ENCODE measurements around the gene MAP3K5.

The MAP3K5 gene

DNA sequence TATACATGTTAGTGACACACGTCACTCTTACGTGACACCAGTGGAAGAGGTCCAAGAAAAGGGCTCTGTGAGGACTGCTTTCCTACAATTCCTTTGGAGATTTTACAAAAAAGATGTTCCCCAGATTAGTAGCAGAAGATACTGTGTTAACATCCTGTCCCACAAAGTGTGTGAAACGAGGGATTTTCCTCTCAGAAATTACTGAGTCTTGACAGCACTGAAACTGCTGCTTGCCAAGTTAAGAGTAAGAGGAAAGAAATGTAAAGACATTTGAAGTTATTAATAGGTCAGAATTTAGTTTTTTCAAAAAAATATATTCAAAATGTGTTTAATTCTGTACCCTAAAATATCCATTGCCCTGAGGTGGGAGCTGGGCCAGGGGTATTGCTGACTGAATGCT, 183.3 kb downstream of the MAP3K5 start:
- Histone ChIP-seq H3K9me2 (ENCODE audit: low read depth, low read length) (no peaks in the 10 kb centered on the region), H3K4me3 (ENCODE audit: low read depth, low read length, poor library complexity, severe bottlenecking) (no peak overlapping the region), H3K27ac (ENCODE audit: low read depth, low read length, poor library complexity, severe bottlenecking) (no peak overlapping the region), H3K9me3 (ENCODE audit: low read length) (no peaks in the 10 kb centered on the region), H4K20me1 (ENCODE audit: insufficient read depth, low read length) (no peaks in the 10 kb centered on the region), H3K9ac (ENCODE audit: low read length) (no peak overlapping the region), H3K36me3 (ENCODE audit: insufficient read depth, low read length) (peaks cover 21% of the 10 kb centered on the region; the same call in 1 of the 2 replicates), H3F3A (ENCODE audit: insufficient read depth, low read length) (no peaks in the 10 kb centered on the region), H2AFZ (ENCODE audit: low read length) (no peak overlapping the region), H3K4me2 (ENCODE audit: low read length) (no peak overlapping the region), H3K79me2 (ENCODE audit: insufficient read depth, low read length) (no peaks in the 10 kb centered on the region), H3K27me3 (ENCODE audit: insufficient read depth, low read length) (no peaks in the 10 kb centered on the region), H3K4me1 (ENCODE audit: insufficient read depth, low read length, severe bottlenecking) (no peaks in the 10 kb centered on the region)
- TF ChIP-seq, protein P1, sequence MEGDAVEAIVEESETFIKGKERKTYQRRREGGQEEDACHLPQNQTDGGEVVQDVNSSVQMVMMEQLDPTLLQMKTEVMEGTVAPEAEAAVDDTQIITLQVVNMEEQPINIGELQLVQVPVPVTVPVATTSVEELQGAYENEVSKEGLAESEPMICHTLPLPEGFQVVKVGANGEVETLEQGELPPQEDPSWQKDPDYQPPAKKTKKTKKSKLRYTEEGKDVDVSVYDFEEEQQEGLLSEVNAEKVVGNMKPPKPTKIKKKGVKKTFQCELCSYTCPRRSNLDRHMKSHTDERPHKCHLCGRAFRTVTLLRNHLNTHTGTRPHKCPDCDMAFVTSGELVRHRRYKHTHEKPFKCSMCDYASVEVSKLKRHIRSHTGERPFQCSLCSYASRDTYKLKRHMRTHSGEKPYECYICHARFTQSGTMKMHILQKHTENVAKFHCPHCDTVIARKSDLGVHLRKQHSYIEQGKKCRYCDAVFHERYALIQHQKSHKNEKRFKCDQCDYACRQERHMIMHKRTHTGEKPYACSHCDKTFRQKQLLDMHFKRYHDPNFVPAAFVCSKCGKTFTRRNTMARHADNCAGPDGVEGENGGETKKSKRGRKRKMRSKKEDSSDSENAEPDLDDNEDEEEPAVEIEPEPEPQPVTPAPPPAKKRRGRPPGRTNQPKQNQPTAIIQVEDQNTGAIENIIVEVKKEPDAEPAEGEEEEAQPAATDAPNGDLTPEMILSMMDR (IDR thresholded peaks at IDR 0.05; ENCODE audit: low read length) = no peak

DNA sequence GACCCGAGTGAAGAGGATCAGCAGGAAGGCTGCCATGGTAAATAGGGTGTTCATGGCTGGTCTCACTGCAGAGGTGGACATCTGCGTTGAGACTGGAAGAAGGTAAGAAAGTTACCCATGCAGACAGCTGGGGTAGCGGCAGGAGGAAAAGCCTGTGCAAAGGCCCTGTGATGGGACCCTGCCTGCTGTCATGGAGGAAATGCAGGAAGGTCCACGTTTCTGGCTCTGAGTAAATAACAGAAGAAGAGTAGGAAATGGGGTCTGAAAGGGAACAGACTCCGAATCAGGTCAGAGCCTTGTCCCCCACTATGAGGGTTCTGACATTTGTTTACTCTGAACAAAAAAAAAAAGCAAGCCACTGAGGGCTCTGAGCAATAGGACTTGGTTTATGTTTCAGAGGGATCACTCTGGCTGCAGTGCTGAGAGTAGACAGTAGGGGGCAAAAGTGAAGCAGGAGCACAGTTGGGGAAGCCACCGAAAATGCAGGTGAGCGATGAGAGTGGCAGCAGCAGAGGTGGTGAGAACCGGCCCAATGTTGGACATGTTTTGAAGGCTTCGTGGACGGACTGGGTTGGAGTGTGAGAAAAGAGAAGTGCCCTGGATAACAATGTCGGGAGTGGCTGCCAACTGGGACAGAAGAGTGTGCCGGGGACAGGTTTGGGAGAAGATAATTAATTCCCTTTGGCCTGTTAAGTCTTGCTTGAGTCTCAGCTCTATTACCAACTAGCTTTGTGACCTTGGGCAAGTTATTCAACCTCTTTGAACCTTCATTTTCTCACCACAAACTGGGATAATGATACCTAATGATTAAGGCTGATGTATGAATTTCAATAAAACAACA, 184.1 kb downstream of the MAP3K5 start:
- no peaks in the 10 kb centered on the region for H3F3A ChIP-seq (ENCODE audit: insufficient read depth, low read length)
- no peaks in the 10 kb centered on the region for H3K9me3 ChIP-seq (ENCODE audit: low read length)
- no peak overlapping the region for H3K9ac ChIP-seq (ENCODE audit: low read length)
- H3K4me1 ChIP-seq (ENCODE audit: insufficient read depth, low read length, severe bottlenecking) = no peaks in the 10 kb centered on the region
- TF ChIP-seq, protein P1 (IDR thresholded peaks at IDR 0.05; ENCODE audit: low read length) = peak; percentile 94
- TF ChIP-seq EZH2 (IDR thresholded peaks at IDR 0.05; ENCODE audit: borderline replicate concordance, low read length) = no peak
- H3K9me2 ChIP-seq (ENCODE audit: low read depth, low read length) = no peaks in the 10 kb centered on the region
- no peak overlapping the region for H2AFZ ChIP-seq (ENCODE audit: low read length)
- no peak overlapping the region for H3K27ac ChIP-seq (ENCODE audit: low read depth, low read length, poor library complexity, severe bottlenecking)
- peaks cover 18% of the 10 kb centered on the region; the same call in 1 of the 2 replicates for H3K36me3 ChIP-seq (ENCODE audit: insufficient read depth, low read length)
- no peaks in the 10 kb centered on the region for H4K20me1 ChIP-seq (ENCODE audit: insufficient read depth, low read length)
- no peak overlapping the region for H3K4me2 ChIP-seq (ENCODE audit: low read length)
- no peaks in the 10 kb centered on the region for H3K27me3 ChIP-seq (ENCODE audit: insufficient read depth, low read length)
- H3K79me2 ChIP-seq (ENCODE audit: insufficient read depth, low read length) = no peaks in the 10 kb centered on the region
- H3K4me3 ChIP-seq (ENCODE audit: low read depth, low read length, poor library complexity, severe bottlenecking) = no peak overlapping the region

DNA sequence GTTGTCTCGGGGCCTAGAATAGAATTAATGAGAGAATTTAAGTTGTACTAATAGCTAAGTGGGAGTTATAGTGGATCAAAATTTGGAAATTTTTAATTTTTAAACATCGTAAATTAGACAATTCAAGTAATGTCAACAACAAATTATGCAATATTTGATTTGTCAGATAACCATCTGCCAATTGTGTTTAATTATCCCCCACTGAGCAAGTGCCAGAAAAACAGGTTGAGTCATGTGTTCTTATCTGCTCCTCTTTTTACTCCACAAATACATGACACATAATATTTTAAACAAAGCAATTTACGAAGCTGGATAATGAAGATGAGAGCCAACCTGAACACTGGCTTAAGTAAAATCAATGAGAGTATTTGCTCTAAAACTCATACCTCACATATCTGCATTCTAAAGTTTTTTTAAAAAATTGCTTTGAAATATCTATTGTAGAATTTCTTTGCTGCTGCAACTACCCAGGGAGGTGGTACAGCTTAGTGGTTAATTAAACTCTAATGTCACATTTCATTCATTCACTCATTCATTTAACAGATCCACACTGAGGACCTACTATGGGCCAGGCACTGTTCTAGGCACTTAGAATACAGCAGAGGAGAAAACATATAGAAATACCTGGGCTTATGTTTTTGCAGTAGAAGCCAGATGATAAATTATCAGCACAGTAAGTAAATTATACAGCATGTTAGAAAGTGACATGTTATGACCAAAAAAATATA, 184.9 kb downstream of the MAP3K5 start:
- Histone ChIP-seq H3K9ac (ENCODE audit: low read length) (no peak overlapping the region), H3K9me2 (ENCODE audit: low read depth, low read length) (no peaks in the 10 kb centered on the region), H3K4me3 (ENCODE audit: low read depth, low read length, poor library complexity, severe bottlenecking) (no peak overlapping the region), H3K27ac (ENCODE audit: low read depth, low read length, poor library complexity, severe bottlenecking) (no peak overlapping the region), H3K27me3 (ENCODE audit: insufficient read depth, low read length) (no peaks in the 10 kb centered on the region), H3K36me3 (ENCODE audit: insufficient read depth, low read length) (peaks cover 13% of the 10 kb centered on the region; the same call in 1 of the 2 replicates), H3K4me1 (ENCODE audit: insufficient read depth, low read length, severe bottlenecking) (no peaks in the 10 kb centered on the region), H3K79me2 (ENCODE audit: insufficient read depth, low read length) (no peaks in the 10 kb centered on the region), H4K20me1 (ENCODE audit: insufficient read depth, low read length) (no peaks in the 10 kb centered on the region), H3K9me3 (ENCODE audit: low read length) (no peaks in the 10 kb centered on the region), H3F3A (ENCODE audit: insufficient read depth, low read length) (no peaks in the 10 kb centered on the region), H2AFZ (ENCODE audit: low read length) (no peak overlapping the region), H3K4me2 (ENCODE audit: low read length) (no peak overlapping the region)
- TF ChIP-seq EZH2 (IDR thresholded peaks at IDR 0.05; ENCODE audit: borderline replicate concordance, low read length) = no peak
- TF ChIP-seq, protein P1 (IDR thresholded peaks at IDR 0.05; ENCODE audit: low read length) = no peak

All from OCI-LY1 (cell line).